Heart left ventricle (tissue), 13 donors: ENCODE data around the gene TGFB1.

Experiments used
- POLR2A ChIP-seq, 2 donors: fragments of 450-650 bp; IDR thresholded peaks; one replicate each; pipeline ENCODE4 v1.6.1; 2017; ENCODE audit warnings: antibody characterized with exemption in 2 of 2, mild to moderate bottlenecking in 2 of 2, moderate library complexity in 2 of 2
- TF ChIP-seq, protein P1 (sequence below), 12 donors: fragments of 200-600 bp; sonication (generic) in 4 of 12; IDR thresholded peaks; one replicate each; pipeline versions ENCODE4 v1.5.0 to v1.8.0; 2018 to 2022; ENCODE audit warnings: antibody characterized with exemption in 12 of 12, mild to moderate bottlenecking in 5 of 12
- donor health status: ischemic (EF 13 %, LVEDD 7.1; RV severe dilation, severe dysfunction).
- donor health status: DM: no; HTN: yes; CAD: no.
- donor health status: DM: no; HTN: no; CAD: no.
- donor health status: ischemic (EF 25% LVEDD 6.9; RV normal size, moderate dysfunction).
- donor health status: ischemic (EF 25% LVEDD 5.7; RV mildly dilated, moderate dysfunction).
- donor health status: ischemic (EF 35%, LVEDD 5.7; RV mildly dilated, moderate dysfunction).
- donor health status: nonischemic (EF 11% LVEDD 7.7; RV severe dilation, severe dysfunction).
- donor health status: DM: yes; HTN: yes; CAD: no.
- donor health status: PGD.
- donor health status: ischemic (EF 29% LVEDD 5.4; RV normal size, mild dysfunction).
- donor health status: nonischemic (EF 23%, LVEDD 6.1; RV moderate dilation, normal function).

DNA sequence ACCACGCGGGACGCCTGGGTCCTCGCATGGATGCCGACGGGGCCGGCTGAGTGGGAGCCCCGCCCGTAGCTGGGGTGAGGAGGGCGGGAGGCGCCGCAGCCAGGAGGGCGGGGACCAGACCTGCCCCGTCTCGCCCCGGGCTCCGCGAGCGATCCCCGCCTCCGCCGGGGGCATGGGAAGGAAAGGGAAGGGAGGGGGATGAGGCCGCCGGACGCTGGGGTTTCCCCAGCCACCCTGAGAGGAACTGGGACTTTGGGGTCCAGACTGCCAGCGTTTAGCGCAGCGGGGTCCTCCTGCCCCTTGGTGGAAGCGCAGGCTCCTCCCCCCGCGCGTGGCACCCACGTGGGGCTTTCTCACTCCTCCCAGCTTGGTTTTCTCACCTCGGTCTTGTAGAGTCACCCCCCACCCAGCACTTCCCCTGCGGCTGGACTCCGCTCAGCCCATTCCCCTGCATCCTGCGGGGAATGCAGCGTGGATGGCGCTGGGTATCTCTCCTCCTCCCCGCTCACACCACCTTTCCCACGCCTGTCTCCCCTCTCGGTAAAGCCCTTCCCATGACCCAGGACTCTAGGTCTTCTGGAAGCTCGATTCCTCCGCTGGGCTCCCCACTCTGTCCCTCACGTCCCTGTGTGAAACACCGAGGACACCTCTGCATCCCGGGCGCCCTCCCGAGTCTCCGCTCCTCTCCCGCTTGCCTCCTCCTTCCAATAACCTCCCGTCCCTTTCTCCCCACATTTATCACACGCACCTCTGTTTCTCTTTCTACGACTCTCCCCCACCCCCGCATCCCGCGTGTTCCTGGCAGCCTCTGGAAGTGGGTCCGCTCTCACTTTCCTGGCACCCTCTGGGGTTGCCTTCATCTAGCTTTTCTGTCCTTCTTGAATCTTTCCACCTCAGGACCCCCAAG lies 2.1 kb downstream of the TGFB1 start:
- TF ChIP-seq POLR2A (IDR thresholded peaks at IDR 0.05) = no peak
- TF ChIP-seq, protein P1, sequence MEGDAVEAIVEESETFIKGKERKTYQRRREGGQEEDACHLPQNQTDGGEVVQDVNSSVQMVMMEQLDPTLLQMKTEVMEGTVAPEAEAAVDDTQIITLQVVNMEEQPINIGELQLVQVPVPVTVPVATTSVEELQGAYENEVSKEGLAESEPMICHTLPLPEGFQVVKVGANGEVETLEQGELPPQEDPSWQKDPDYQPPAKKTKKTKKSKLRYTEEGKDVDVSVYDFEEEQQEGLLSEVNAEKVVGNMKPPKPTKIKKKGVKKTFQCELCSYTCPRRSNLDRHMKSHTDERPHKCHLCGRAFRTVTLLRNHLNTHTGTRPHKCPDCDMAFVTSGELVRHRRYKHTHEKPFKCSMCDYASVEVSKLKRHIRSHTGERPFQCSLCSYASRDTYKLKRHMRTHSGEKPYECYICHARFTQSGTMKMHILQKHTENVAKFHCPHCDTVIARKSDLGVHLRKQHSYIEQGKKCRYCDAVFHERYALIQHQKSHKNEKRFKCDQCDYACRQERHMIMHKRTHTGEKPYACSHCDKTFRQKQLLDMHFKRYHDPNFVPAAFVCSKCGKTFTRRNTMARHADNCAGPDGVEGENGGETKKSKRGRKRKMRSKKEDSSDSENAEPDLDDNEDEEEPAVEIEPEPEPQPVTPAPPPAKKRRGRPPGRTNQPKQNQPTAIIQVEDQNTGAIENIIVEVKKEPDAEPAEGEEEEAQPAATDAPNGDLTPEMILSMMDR (IDR thresholded peaks at IDR 0.05) = no peak
